HPDE6-E6E7 (cell line): Measurements from ENCODE around the gene MAGI1.
"Not testable (repeated sequence)": the region's sequence is repeated elsewhere in the genome, so short reads cannot be mapped to it uniquely, and the experiment has no call there.

Experiments
- DNase-seq: peaks from one replicate; pipeline ENCODE4 v3.0.0; 2011; ENCODE audit warnings: missing footprints; ENCODE audit errors: extremely low spot score

The MAGI1 gene

GRCh38 chr3:65907232-65908130 lies 131.2 kb downstream of the MAGI1 start:
- no peak for DNase-seq

- DNase-seq: no peak
Measured at GRCh38 chr3:65905771-65906170, 132.9 kb downstream of the MAGI1 start.

GRCh38 chr3:65904016-65904415 lies 134.7 kb downstream of the MAGI1 start:
- DNase-seq: no peak

GRCh38 chr3:65902304-65902793 lies 136.4 kb downstream of the MAGI1 start:
- DNase-seq: peak; percentile 19

- no peak for DNase-seq
Measured at GRCh38 chr3:65901226-65901625, 137.5 kb downstream of the MAGI1 start.

- DNase-seq: no peak
Measured at GRCh38 chr3:65899226-65899625, 139.5 kb downstream of the MAGI1 start.

GRCh38 chr3:65897766-65898165 lies 141.0 kb downstream of the MAGI1 start:
- DNase-seq: no peak

- no peak for DNase-seq
Measured at GRCh38 chr3:65896321-65896720, 142.4 kb downstream of the MAGI1 start.

GRCh38 chr3:65894679-65895453 lies 143.9 kb downstream of the MAGI1 start:
- DNase-seq: no peak

GRCh38 chr3:65894126-65894525 lies 144.6 kb downstream of the MAGI1 start:
- no peak for DNase-seq

- no peak for DNase-seq
Measured at GRCh38 chr3:65893631-65894030, 145.1 kb downstream of the MAGI1 start.

GRCh38 chr3:65891477-65891876 lies 147.2 kb downstream of the MAGI1 start:
- not testable (repeated sequence) for DNase-seq

GRCh38 chr3:65890328-65890727 lies 148.4 kb downstream of the MAGI1 start:
- no peak for DNase-seq

- no peak for DNase-seq
Measured at GRCh38 chr3:65889707-65890099, 149.0 kb downstream of the MAGI1 start.

- DNase-seq: peak; percentile 5
Measured at GRCh38 chr3:65888980-65889706, 149.6 kb downstream of the MAGI1 start.

GRCh38 chr3:65888196-65888595 lies 150.5 kb downstream of the MAGI1 start:
- DNase-seq: no peak

GRCh38 chr3:65886391-65886790 lies 152.3 kb downstream of the MAGI1 start:
- no peak for DNase-seq

- DNase-seq: no peak
Measured at GRCh38 chr3:65884071-65884470, 154.6 kb downstream of the MAGI1 start.

GRCh38 chr3:65883613-65884012 lies 155.1 kb downstream of the MAGI1 start:
- DNase-seq: no peak

GRCh38 chr3:65880350-65880749 lies 158.4 kb downstream of the MAGI1 start:
- DNase-seq: no peak

GRCh38 chr3:65879372-65879771 lies 159.3 kb downstream of the MAGI1 start:
- no peak for DNase-seq

- no peak for DNase-seq
Measured at GRCh38 chr3:65878831-65879230, 159.9 kb downstream of the MAGI1 start.
